PC-9 (cell line): ENCODE data around the gene VENTX. TPM values are rescaled to one million over a fixed set of nuclear protein-coding genes. Genes with fewer than 3 reads are reported as not detected.
"Not testable (repeated sequence)": the region's sequence is repeated elsewhere in the genome, so short reads cannot be mapped to it uniquely, and the experiment has no call there.

ENCODE experiments used
- BruUV-seq: library from RNA; stranded (reverse); fragments of 400-500 nt; replicated peaks from 2 replicates; lab custom pipeline; 2021; lab: Mats Ljungman, UMichigan
- CTCF ChIA-PET: fragments of 300-600 bp; sonication (Branson Sonifier 250); formaldehyde crosslinking; loops from one replicate; lab custom pipeline; 2022; ENCODE audit warnings: antibody characterized with exemption; lab: Charles Lee
- POLR2A ChIA-PET: fragments of 300-600 bp; sonication (Branson Sonifier 250); formaldehyde crosslinking; loops from one replicate; lab custom pipeline; 2022; ENCODE audit warnings: antibody characterized with exemption; ENCODE audit not compliant: unreplicated experiment; lab: Charles Lee
- DNase-seq, 2 experiments: peaks; one replicate each; pipeline versions ENCODE4 v3.0.0 to v3.0.0-alpha.2; 2015 to 2022; ENCODE audit warnings: mixed read lengths in 1 of 2
- H2AFZ ChIP-seq: fragments of 200-600 bp; sonication (generic); 2 replicates; pipeline ENCODE4 v1.8.1; 2017; ENCODE audit warnings: antibody characterized with exemption
- H3F3A ChIP-seq: fragments of 200-600 bp; sonication (generic); 2 replicates; pipeline ENCODE4 v1.8.1; 2017; ENCODE audit warnings: antibody characterized with exemption, mild to moderate bottlenecking, low read depth; ENCODE audit not compliant: insufficient read depth
- H3K27ac ChIP-seq: fragments of 200-600 bp; sonication (generic); 2 replicates; pipeline ENCODE4 v1.6.1; 2016; ENCODE audit warnings: mixed run types
- H3K27me3 ChIP-seq: fragments of 200-600 bp; sonication (generic); 2 replicates; pipeline ENCODE4 v1.6.1; 2016; ENCODE audit warnings: low read depth, mixed run types; ENCODE audit not compliant: insufficient read depth
- H3K36me3 ChIP-seq: fragments of 200-600 bp; sonication (generic); 2 replicates; pipeline ENCODE4 v1.6.1; 2016; ENCODE audit warnings: low read depth, mixed run types
- H3K4me1 ChIP-seq: fragments of 200-600 bp; sonication (generic); replicated peaks from 2 replicates; pipeline ENCODE4 v1.6.1; 2016; ENCODE audit warnings: mixed run types; ENCODE audit not compliant: insufficient read depth
- H3K4me2 ChIP-seq: fragments of 200-600 bp; sonication (generic); 2 replicates; pipeline ENCODE4 v1.6.1; 2017; ENCODE audit warnings: mixed run types
- H3K4me3 ChIP-seq: fragments of 200-600 bp; sonication (generic); 2 replicates; pipeline ENCODE4 v1.6.1; 2016; ENCODE audit warnings: mixed run types
- H3K79me2 ChIP-seq: fragments of 200-600 bp; sonication (generic); 2 replicates; pipeline ENCODE4 v1.6.1; 2017; ENCODE audit warnings: low read depth, mixed run types
- H3K9me2 ChIP-seq: fragments of 200-600 bp; sonication (generic); 2 replicates; pipeline ENCODE4 v1.8.1; 2017; ENCODE audit warnings: mild to moderate bottlenecking; ENCODE audit not compliant: insufficient read depth
- H3K9me3 ChIP-seq: fragments of 200-600 bp; sonication (generic); 2 replicates; pipeline ENCODE4 v1.8.1; 2016; ENCODE audit warnings: low read depth; ENCODE audit not compliant: insufficient read depth
- H4K20me1 ChIP-seq: fragments of 200-600 bp; sonication (generic); 2 replicates; pipeline ENCODE4 v1.8.1; 2017; ENCODE audit not compliant: insufficient read depth
- EZH2 ChIP-seq: fragments of 200-600 bp; sonication (generic); IDR thresholded peaks from 2 replicates; pipeline ENCODE4 v1.8.0; 2017; ENCODE audit warnings: antibody characterized with exemption, low read depth
- intact Hi-C: fragments of 100-400 bp; cut with micrococcal nuclease; formaldehyde crosslinking; loops from one replicate; pipeline ENCODE4 v1.10.0; 2022; ENCODE audit not compliant: unreplicated experiment
- total RNA-seq: library from RNA; stranded (reverse); gene quantifications from 2 replicates; pipeline ENCODE4 v1.2.3, GENCODE V29; 2021
- TF ChIP-seq, protein P1 (sequence below): fragments of 200-600 bp; sonication (generic); conservative IDR thresholded peaks from 2 replicates; pipeline ENCODE4 v1.6.1; 2017; ENCODE audit warnings: mixed run types, antibody characterized with exemption, mild to moderate bottlenecking, moderate library complexity

VENTX gene
- total RNA-seq, 1 experiment from 2014 or later: not detected

DNA sequence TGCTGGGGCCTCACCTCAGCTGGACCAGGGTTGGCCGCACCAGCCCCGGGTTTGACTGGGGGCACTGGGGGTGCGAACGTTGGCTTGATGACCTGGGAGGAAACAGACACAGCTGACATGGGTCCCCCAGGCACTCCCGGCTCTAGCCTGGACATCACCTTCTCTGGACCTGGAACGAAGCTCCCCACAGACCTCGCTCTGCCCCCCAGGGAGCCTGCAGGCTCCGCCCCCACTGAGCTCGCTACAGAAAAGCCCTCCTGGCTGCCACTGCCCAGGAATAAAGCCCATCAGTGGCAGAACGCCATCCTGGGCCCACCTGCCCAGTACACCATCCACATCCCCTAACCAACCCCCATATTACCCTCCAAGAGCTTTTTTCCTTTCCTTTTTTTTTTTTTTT is 26.0 kb downstream of the VENTX start:
- BruUV-seq: no TSS peak
- intact Hi-C loops: no loop called here
- Histone ChIP-seq H3K79me2 (no peaks in the 10 kb centered on the region), H3K4me2 (no peak overlapping the region), H4K20me1 (no peaks in the 10 kb centered on the region), H3K9me3 (no peaks in the 10 kb centered on the region), H3K4me1 (peaks cover 30% of the 10 kb centered on the region), H3K36me3 (no peaks in the 10 kb centered on the region), H2AFZ (no peak overlapping the region), H3K4me3 (no peak overlapping the region), H3K9me2 (no peaks in the 10 kb centered on the region), H3F3A (peaks cover 7% of the 10 kb centered on the region; the same call in 1 of the 2 replicates), H3K27me3 (no peaks in the 10 kb centered on the region), H3K27ac (no peak overlapping the region)
- no peak for DNase-seq
- POLR2A ChIA-PET: no interaction called here
- TF ChIP-seq, protein P1, sequence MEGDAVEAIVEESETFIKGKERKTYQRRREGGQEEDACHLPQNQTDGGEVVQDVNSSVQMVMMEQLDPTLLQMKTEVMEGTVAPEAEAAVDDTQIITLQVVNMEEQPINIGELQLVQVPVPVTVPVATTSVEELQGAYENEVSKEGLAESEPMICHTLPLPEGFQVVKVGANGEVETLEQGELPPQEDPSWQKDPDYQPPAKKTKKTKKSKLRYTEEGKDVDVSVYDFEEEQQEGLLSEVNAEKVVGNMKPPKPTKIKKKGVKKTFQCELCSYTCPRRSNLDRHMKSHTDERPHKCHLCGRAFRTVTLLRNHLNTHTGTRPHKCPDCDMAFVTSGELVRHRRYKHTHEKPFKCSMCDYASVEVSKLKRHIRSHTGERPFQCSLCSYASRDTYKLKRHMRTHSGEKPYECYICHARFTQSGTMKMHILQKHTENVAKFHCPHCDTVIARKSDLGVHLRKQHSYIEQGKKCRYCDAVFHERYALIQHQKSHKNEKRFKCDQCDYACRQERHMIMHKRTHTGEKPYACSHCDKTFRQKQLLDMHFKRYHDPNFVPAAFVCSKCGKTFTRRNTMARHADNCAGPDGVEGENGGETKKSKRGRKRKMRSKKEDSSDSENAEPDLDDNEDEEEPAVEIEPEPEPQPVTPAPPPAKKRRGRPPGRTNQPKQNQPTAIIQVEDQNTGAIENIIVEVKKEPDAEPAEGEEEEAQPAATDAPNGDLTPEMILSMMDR: no peak
- TF ChIP-seq EZH2: no peak
- CTCF ChIA-PET: no interaction called here

DNA sequence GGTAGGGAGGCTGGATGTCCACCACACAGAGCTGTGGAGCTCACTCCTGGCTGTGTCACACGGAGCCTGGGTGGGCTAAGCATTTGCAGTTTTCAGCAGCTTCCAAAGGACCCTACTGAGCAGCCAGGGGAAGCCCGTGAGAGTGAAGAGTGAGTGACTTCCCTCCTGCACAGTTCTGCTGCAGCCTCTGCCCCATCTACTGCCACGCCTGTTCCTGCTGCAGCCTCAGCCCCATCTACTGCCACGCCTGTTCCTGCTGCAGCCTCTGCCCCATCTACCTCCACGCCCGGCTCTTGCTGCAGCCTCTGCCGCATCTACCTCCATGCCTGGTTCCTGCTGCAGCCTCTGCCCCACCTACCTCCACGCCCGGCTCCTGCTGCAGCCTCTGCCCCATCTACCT is 26.8 kb downstream of the VENTX start:
- Histone ChIP-seq H3F3A (peaks cover 2% of the 10 kb centered on the region; the same call in 1 of the 2 replicates), H3K79me2 (no peaks in the 10 kb centered on the region), H3K27me3 (no peaks in the 10 kb centered on the region), H3K27ac (no peak overlapping the region), H3K9me2 (no peaks in the 10 kb centered on the region), H3K4me3 (no peak overlapping the region), H3K4me2 (no peak overlapping the region), H2AFZ (no peak overlapping the region), H3K4me1 (peaks cover 24% of the 10 kb centered on the region), H4K20me1 (no peaks in the 10 kb centered on the region), H3K9me3 (no peaks in the 10 kb centered on the region), H3K36me3 (no peaks in the 10 kb centered on the region)
- no peak for DNase-seq
- ChIA-PET CTCF (no interaction called here), POLR2A (no interaction called here)
- intact Hi-C loops: no loop called here
- no TSS peak for BruUV-seq
- TF ChIP-seq, protein P1: no peak
- TF ChIP-seq EZH2: no peak

DNA sequence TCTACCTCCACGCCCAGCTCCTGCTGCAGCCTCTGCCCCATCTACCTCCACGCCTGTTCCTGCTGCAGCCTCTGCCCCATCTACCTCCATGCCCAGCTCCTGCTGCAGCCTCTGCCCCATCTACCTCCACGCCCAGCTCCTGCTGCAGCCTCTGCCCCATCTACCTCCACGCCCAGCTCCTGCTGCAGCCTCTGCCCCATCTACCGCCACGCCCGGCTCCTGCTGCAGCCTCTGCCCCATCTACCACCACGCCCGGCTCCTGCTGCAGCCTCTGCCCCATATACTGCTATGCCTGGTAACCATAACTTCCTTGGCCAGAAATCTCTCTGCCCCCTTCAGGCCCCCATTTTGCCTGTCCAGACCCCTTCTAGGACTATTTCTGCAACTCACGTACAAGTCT is 27.4 kb downstream of the VENTX start:
- intact Hi-C loops, CTCF ChIA-PET, H3K4me3 ChIP-seq, H3K4me2 ChIP-seq, H2AFZ ChIP-seq, H3K79me2 ChIP-seq, H4K20me1 ChIP-seq, DNase-seq, H3K27ac ChIP-seq, POLR2A ChIA-PET, H3F3A ChIP-seq, H3K27me3 ChIP-seq, BruUV-seq, H3K9me2 ChIP-seq, H3K36me3 ChIP-seq, H3K9me3 ChIP-seq: not testable (repeated sequence)
- H3K4me1 ChIP-seq: peaks cover 18% of the 10 kb centered on the region
